GM21381 (cell line): ENCODE data around the gene CDKAL1.
"Not testable (repeated sequence)": the region's sequence is repeated elsewhere in the genome, so short reads cannot be mapped to it uniquely, and the experiment has no call there.

Experiments
- ATAC-seq: cut with Tn5 transposase; IDR thresholded peaks from one replicate; pipeline ENCODE4 v1.9.1; 2021; ENCODE audit warnings: mild to moderate bottlenecking, moderate library complexity; ENCODE audit not compliant: unreplicated experiment

Gene CDKAL1

GRCh38 chr6:20909621-20910020 lies 375.4 kb downstream of the CDKAL1 start:
- ATAC-seq = no peak

DNA sequence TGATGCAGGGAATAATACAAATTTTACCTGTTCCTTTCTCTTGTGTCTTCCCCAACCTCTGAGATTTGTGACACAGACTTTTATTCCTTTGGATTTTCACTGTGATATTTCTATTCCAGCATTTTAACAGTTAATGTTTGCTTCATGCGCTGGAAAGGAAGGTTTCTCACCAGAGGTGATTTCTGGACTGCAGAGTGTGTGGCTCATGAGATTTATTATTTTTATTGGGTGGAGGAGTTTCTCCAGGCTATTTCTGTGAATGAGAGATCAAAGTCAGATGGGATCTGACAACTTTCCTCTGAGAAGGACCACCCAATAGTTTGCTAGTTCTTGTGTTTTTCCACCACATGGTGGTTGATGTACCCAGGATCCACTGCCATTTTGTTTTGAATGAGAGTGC lies 377.5 kb downstream of the CDKAL1 start:
- no peak for ATAC-seq

DNA sequence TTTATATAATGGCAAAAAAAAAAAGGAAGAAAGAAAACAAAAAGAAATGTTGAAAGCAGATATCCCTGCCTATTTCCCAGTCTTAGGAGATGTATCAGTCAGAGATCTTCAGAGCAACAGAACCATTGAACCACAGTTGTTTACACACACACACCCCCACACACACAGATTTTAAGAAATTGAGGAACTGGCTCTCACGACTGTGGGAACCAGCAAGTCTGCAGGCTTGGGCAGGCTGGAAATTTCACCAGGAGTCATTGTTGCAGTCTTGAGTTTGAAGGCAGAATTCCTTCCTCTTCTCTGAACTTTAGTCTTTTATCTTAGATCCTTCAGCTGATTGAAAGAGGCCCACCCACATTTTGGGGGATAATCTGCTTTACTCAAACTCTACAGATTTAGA lies 380.9 kb downstream of the CDKAL1 start:
- no peak for ATAC-seq

- ATAC-seq = no peak
Measured at GRCh38 chr6:20915626-20916025, 381.4 kb downstream of the CDKAL1 start.

DNA sequence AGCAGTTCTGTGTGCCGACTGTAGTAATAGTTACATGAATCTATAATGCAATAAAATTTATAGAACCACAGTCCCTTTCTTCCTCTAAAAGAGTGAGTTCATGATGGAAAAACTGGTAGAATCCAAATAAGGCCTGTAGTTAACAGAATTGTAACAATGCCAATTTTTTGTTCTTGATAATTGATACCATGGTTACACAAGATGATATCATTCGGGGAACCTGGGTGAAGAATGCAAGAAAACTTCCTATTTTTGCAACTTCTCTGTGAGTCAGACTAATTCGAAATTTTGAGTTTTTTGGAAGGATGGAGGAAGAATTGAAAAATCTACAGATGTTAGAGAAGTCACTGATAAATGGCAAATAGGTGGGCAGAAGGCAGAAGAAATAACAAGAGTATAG lies 381.8 kb downstream of the CDKAL1 start:
- ATAC-seq = no peak

DNA sequence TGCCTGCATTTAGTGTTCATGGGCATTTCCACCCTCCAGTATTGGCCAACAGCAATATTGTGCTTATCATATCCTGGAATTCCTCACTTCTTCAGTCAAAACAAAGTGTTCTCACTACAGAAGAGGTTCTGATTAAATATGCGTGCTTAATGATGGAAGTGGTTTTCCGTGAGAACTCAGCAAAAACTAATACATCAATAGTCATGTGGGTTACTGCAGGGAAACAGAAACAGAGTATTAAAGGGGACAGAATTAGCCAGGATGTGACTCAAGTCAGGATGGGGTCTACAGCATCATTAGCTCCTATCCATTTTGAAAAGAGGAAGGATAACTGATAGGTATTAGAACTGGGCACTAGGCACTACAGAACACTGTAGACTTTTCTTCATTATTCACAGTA lies 384.6 kb downstream of the CDKAL1 start:
- ATAC-seq = no peak

GRCh38 chr6:20919677-20920385 lies 385.6 kb downstream of the CDKAL1 start:
- ATAC-seq = peak; percentile 78

DNA sequence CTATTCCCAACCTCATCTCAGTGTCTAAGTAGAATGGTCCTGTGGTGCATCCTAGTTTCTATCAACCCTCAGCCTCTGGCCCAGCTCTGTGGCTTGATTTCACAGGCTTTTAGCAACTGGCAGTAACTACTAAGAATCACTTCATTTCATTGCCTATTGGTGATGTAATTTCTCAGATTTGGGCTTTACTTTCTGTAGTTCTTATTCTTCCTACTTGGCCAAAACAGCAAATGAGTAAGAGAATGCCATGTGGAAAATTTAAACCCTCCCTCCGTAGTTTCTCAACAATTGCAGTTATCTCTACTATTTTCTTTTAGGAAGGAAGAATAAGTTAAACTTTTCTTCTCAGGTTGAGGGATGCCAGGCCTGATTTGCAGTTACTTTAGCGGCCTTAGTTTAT lies 387.3 kb downstream of the CDKAL1 start:
- no peak for ATAC-seq

- ATAC-seq = no peak
Measured at GRCh38 chr6:20922743-20923142, 388.5 kb downstream of the CDKAL1 start.

DNA sequence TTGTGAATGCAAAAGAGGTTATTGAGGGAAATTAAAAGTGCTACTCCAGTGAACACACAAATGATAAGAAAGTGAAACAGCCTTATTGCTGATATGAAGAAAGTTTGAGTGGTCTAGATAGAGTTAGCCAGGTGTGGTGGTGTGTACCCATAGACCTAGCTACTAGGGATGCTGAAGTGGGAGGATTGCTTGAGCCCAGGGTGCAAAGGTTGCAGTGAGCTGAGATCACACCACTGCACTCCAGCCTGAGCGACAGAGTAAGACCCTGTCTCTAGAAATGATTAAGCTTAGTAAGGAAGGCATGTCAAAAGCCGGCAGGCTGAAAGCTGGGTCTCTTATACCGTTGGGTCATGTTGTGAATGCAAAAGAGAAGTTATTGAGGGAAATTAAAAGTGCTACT lies 389.8 kb downstream of the CDKAL1 start:
- ATAC-seq = not testable (repeated sequence)

DNA sequence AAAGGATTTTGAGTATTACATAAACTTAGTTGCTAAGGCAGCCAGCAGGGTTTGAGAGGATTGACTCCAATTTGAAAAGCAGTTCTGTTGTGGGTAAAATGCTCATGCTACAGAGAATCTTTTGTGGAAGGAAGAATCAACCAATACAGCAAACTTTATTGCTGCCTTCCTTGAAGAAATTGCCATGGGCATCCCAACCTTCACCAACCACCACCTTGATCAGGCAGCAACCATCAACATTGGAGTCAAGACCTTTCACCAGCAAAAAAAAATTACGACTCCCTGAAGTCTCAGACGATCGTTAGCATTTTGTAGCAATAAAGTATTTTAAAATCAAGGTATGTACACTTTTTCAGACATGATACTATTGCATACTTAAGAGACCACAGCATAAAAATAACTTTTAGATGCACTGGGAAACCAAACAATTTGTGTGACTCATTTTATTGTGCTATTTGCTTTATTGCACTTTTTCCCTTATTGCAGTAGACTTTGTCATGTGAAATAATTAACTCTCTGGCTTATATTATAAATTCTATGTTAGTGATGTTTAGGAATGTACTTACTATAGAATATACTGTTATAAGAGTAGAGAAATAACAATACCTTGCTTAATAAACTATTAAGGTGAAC lies 390.8 kb downstream of the CDKAL1 start:
- ATAC-seq = no peak

DNA sequence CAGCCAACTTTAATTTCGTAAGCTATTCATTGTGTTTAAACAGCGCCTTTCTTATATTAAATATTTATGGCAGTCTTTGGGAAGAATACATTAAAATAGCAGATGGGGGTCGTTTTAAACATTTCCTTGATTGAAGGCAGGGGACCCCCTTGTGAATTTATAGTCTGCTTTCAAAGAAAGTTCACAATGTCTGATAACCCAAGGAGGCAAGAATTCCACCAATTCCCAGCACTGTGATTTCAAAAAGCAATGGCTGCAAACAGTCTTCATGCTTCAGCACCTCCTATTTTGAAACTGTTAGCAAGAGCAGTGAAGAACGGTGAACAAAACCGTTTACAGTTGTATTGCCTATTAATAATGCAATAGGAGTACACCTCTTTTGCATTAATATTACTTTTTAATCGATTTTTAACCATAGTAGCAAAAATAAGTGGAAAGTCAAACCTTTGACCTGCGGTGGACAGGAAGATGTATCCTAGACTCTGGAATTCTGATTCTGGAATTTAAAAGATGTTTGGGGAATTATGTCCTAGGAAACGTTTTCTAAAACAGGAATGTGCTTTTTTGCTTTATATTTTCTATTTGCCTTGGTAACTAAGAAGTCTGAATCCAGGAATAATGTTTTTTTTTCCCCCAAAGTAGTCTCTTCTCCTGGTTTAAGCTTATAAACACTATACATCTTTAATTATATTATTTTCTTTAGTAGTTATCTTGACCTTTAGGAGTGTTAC lies 393.0 kb downstream of the CDKAL1 start:
- no peak for ATAC-seq

- no peak for ATAC-seq
Measured at GRCh38 chr6:20929283-20929682, 395.0 kb downstream of the CDKAL1 start.

- ATAC-seq = no peak
Measured at GRCh38 chr6:20931093-20931492, 396.8 kb downstream of the CDKAL1 start.

DNA sequence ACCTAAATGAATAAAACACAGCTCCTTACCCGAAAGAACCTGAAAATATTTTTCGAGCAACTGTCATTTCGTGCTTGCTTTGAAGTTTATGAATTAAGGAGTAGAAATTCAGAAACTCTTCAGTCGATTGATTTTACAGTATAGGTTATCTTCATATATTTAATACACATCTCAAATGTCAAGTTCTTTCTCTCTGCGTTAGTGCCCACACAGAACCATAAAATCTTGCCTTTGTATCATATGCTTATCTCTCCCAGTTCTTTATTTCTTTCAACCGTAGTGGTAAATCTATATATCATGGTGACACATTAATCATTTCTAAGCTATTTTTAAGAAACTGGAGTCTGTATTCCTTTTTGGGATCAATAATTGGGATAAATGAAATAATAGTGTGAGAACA lies 397.5 kb downstream of the CDKAL1 start:
- no peak for ATAC-seq

- ATAC-seq = no peak
Measured at GRCh38 chr6:20932284-20932683, 398.0 kb downstream of the CDKAL1 start.

DNA sequence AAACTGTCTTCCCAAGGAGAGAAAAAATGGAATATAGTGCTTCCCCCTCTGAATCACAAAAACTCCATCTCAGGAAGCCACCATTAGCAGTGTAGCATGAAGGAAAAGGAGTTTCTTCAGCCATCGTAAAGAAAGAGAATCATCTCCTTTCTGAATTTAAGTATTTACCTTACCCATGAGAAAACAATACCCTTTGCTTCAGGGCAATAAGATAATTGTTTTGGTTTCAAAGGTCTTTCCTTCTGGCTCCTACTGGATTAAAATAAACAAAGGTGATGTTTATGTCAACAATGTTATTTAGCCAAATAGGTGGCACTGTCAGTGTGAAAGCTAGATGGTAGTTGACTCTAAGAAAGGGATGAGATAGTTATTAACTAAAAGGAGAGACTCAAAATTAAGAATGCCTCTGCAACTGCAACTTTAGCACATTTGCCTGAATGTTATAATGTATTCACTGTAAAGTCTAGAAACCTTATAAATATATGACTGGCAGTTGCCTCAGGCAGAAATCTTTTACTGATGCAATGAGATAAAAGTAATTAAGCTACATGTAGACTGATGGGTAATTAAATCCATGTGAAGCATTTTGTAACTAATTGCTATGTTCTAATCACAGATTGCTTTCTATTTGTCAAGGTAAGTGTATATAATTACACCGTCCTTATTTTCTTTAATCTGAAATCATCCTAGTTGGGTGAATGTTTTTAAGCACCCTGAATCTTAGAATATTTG lies 399.0 kb downstream of the CDKAL1 start:
- no peak for ATAC-seq

GRCh38 chr6:20936949-20937348 lies 402.7 kb downstream of the CDKAL1 start:
- no peak for ATAC-seq

GRCh38 chr6:20939161-20939775 lies 405.0 kb downstream of the CDKAL1 start:
- no peak for ATAC-seq

GRCh38 chr6:20943040-20943627 lies 408.9 kb downstream of the CDKAL1 start:
- ATAC-seq = no peak

DNA sequence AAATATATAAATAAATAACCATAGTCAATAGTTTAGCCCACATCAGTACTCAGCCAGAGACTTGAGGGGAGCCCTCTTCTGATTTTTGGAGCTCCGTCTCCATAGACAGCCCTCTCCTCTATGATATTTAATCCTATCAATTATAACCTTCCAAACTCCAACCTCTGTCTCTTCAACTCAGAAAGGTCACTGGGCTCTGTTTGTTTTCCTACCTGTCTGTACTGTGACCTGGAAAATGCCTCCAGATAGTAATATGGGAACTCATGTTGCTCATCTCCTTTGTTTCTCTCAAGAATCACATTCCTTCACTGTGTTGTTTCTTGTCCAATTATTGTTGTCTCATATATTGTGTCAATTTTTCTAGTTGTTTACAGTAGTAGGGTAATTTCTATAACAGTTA lies 409.7 kb downstream of the CDKAL1 start:
- ATAC-seq = no peak
